ENCODE data around the gene ING3.

DNA sequence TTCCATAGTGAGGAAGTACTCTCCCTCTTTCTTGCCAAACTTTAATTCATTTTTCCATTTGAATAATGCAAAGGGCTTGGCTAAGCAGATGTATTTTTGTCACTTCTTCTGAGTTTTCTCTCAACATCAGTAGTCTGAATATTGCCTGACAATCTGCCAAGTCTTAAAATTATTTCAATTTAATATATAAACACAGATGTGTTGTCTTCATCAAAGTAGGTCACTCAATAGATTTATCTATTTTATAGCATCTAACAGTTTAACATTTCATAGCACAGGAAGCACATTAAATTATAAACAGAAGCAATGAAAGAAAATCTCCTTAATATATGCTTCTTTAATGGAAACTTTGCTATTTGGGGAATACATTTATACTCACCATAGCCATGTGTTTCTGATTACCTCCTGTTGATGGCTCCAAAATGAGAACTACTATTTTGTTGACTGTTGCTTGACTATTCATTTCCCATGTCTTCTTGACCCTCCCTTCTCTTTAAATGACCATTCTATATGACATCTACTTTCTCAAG lies 42.5 kb downstream of the ING3 start:
- TF ChIP-seq, protein P1, sequence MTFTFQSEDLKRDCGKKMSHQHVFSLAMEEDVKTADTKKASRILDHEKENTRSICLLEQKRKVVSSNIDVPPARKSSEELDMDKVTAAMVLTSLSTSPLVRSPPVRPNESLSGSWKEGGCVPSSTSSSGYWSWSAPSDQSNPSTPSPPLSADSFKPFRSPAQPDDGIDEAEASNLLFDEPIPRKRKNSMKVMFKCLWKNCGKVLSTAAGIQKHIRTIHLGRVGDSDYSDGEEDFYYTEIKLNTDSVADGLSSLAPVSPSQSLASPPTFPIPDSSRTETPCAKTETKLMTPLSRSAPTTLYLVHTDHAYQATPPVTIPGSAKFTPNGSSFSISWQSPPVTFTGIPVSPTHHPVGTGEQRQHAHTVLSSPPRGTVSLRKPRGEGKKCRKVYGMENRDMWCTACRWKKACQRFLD (tag by site-specific recombination; IDR thresholded peaks at IDR 0.05): no peak
- TF ChIP-seq KLF1 (tag by site-specific recombination; IDR thresholded peaks at IDR 0.05): no peak
- no peak for TF ChIP-seq CTCF (tag by site-specific recombination; IDR thresholded peaks at IDR 0.05)
- TF ChIP-seq ZNF335 (tag by site-specific recombination; conservative IDR thresholded peaks at IDR 0.05): no peak
- TF ChIP-seq ZNF26 (tag by site-specific recombination; IDR thresholded peaks at IDR 0.05): no peak
- no peak for TF ChIP-seq ZNF133 (tag by site-specific recombination; IDR thresholded peaks at IDR 0.05)
- TF ChIP-seq ZNF76 (tag by site-specific recombination; IDR thresholded peaks at IDR 0.05; ENCODE audit: borderline replicate concordance, low read depth): no peak
- TF ChIP-seq ZNF513 (tag by site-specific recombination; IDR thresholded peaks at IDR 0.05): no peak
